WTC11 (cell line): ENCODE results near the gene PRRC2B. TPM values are rescaled to one million over a fixed set of nuclear protein-coding genes. Genes with fewer than 3 reads are reported as not detected.

Source experiments
- ATAC-seq: fragments of 200-7000 bp; cut with Tn5 transposase; 2 replicates; pipeline ENCODE4 v1.10.0; 2021; ENCODE audit warnings: mild to moderate bottlenecking, moderate library complexity
- CTCF ChIA-PET: fragments of 300-600 bp; sonication (Branson Sonifier 250); formaldehyde crosslinking; loops from one replicate; lab custom pipeline; 2021; ENCODE audit warnings: antibody characterized with exemption; lab: Charles Lee
- POLR2A ChIA-PET: fragments of 350-600 bp; sonication (Branson Sonifier 250); formaldehyde crosslinking; loops from one replicate; lab custom pipeline; 2021; ENCODE audit warnings: antibody characterized with exemption; lab: Charles Lee
- DNase-seq: peaks from one replicate; pipeline ENCODE4 v3.0.0; 2021; ENCODE audit warnings: low spot score
- H3K27ac Mint-ChIP-seq: 2 replicates; pipeline ENCODE4 v1.8.0; 2021; ENCODE audit warnings: mixed read lengths
- H3K27me3 Mint-ChIP-seq: 2 replicates; pipeline ENCODE4 v1.8.0; 2021; ENCODE audit warnings: low read depth, mild to moderate bottlenecking, moderate library complexity, mixed read lengths
- H3K36me3 Mint-ChIP-seq: 2 replicates; pipeline ENCODE4 v1.8.0; 2021; ENCODE audit warnings: mixed read lengths
- H3K4me1 Mint-ChIP-seq: 2 replicates; pipeline ENCODE4 v1.8.0; 2022; ENCODE audit warnings: mixed read lengths
- H3K4me3 Mint-ChIP-seq: 2 replicates; pipeline ENCODE4 v1.8.0; 2021; ENCODE audit warnings: mild to moderate bottlenecking, moderate library complexity, mixed read lengths
- H3K9me3 Mint-ChIP-seq: 2 replicates; pipeline ENCODE4 v1.8.0; 2021; ENCODE audit warnings: mixed read lengths
- CDX4 ChIP-seq: fragments of 250-450 bp; sonication (Bioruptor Pico); IDR thresholded peaks from 2 replicates; pipeline ENCODE4 v1.9.0; 2021; ENCODE audit warnings: moderate library complexity, mild to moderate bottlenecking, inconsistent platforms, borderline replicate concordance
- CTCF ChIP-seq: fragments of 200-600 bp; IDR thresholded peaks from 2 replicates; pipeline ENCODE4 v1.8.0; 2022; ENCODE audit warnings: antibody characterized with exemption
- ESRRA ChIP-seq: sonication (generic); formaldehyde crosslinking; IDR thresholded peaks from 2 replicates; pipeline ENCODE4 v1.8.1; 2022; ENCODE audit warnings: mild to moderate bottlenecking, missing genetic modification reagents, borderline replicate concordance
- FOXJ3 ChIP-seq: sonication (generic); formaldehyde crosslinking; IDR thresholded peaks from 2 replicates; pipeline ENCODE4 v1.9.0; 2021; ENCODE audit warnings: missing genetic modification reagents, mild to moderate bottlenecking, borderline replicate concordance
- FOXK1 ChIP-seq: sonication (generic); formaldehyde crosslinking; IDR thresholded peaks from 2 replicates; pipeline ENCODE4 v1.8.0; 2022; ENCODE audit warnings: mild to moderate bottlenecking, moderate library complexity, missing genetic modification reagents
- FOXP1 ChIP-seq: sonication (generic); formaldehyde crosslinking; IDR thresholded peaks from 2 replicates; pipeline ENCODE4 v1.8.0; 2022; ENCODE audit warnings: missing genetic modification reagents, mild to moderate bottlenecking, moderate library complexity, borderline replicate concordance
- GABPB1 ChIP-seq: sonication (generic); formaldehyde crosslinking; IDR thresholded peaks from 2 replicates; pipeline ENCODE4 v1.8.1; 2023; ENCODE audit warnings: mild to moderate bottlenecking, missing genetic modification reagents
- JUN ChIP-seq: sonication (generic); formaldehyde crosslinking; IDR thresholded peaks from 2 replicates; pipeline ENCODE4 v1.8.0; 2023; ENCODE audit warnings: mild to moderate bottlenecking, missing genetic modification reagents
- NR1H2 ChIP-seq: sonication (generic); formaldehyde crosslinking; IDR thresholded peaks from 2 replicates; pipeline ENCODE4 v1.9.0; 2021; ENCODE audit warnings: mild to moderate bottlenecking, moderate library complexity, missing genetic modification reagents
- OVOL2 ChIP-seq: fragments of 250-450 bp; sonication (Bioruptor Pico); IDR thresholded peaks from 2 replicates; pipeline ENCODE4 v1.9.0; 2021; ENCODE audit warnings: mild to moderate bottlenecking, borderline replicate concordance
- SOX15 ChIP-seq: fragments of 250-450 bp; sonication (Bioruptor Pico); IDR thresholded peaks from 2 replicates; pipeline ENCODE4 v1.9.0; 2021; ENCODE audit warnings: mild to moderate bottlenecking
- TEAD1 ChIP-seq: sonication (generic); formaldehyde crosslinking; IDR thresholded peaks from 2 replicates; pipeline ENCODE4 v1.8.0; 2022; ENCODE audit warnings: mild to moderate bottlenecking, missing genetic modification reagents
- TP53 ChIP-seq: sonication (generic); formaldehyde crosslinking; IDR thresholded peaks from 2 replicates; pipeline ENCODE4 v1.8.1; 2023; ENCODE audit warnings: mild to moderate bottlenecking, missing genetic modification reagents
- ZNF232 ChIP-seq: sonication (generic); formaldehyde crosslinking; IDR thresholded peaks from 2 replicates; pipeline ENCODE4 v1.8.0; 2022; ENCODE audit warnings: mild to moderate bottlenecking, missing genetic modification reagents
- ZNF532 ChIP-seq: fragments of 250-450 bp; sonication (Bioruptor Pico); IDR thresholded peaks from 2 replicates; pipeline ENCODE4 v1.9.0; 2021; ENCODE audit warnings: mild to moderate bottlenecking, borderline replicate concordance
- total RNA-seq: library from RNA; stranded (reverse); gene quantifications from 3 replicates; pipeline ENCODE4 v1.2.3, GENCODE V29; 2021
- TF ChIP-seq, protein P1 (sequence below): sonication (generic); formaldehyde crosslinking; IDR thresholded peaks from 2 replicates; pipeline ENCODE4 v1.8.1; 2022; ENCODE audit warnings: low read depth, mild to moderate bottlenecking, moderate library complexity, missing genetic modification reagents, borderline replicate concordance
- TF ChIP-seq, protein P2 (sequence below): sonication (generic); formaldehyde crosslinking; conservative IDR thresholded peaks from 2 replicates; pipeline ENCODE4 v1.8.1; 2022; ENCODE audit warnings: mild to moderate bottlenecking, missing genetic modification reagents
- TF ChIP-seq, protein P3 (sequence below): sonication (generic); formaldehyde crosslinking; conservative IDR thresholded peaks from 2 replicates; pipeline ENCODE4 v1.8.1; 2023; ENCODE audit warnings: mild to moderate bottlenecking, low read depth, missing genetic modification reagents, moderate library complexity

Gene PRRC2B
- total RNA-seq, 1 experiment from 2014 or later = 272 TPM

DNA sequence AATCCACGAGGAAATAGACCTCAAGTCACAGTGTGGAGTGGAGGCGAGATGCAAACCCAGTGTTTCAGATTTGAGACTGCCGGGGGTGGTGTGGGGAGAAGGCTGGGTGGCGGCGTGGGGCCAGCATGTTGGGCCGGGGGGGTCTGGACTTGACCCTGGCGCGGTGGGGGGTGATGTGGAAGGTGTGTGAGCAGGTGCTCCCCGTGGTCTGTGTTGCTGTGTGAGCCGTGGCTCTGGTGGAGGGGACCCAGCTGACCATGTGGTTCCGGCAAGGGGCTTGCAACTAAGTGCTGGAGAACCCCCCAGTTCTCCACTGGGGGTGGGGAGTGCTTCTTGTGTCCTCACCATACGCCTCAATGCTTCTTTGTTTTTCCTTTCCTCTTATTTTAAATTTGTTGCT is 25.8 kb downstream of the PRRC2B start:
- ChIA-PET CTCF (interaction anchor here (1.0 kb wide), 1 partner anchor 52 kb away, joined by 3 read pairs; no protein-coding TSS in a partner anchor), POLR2A (interaction anchor here (0.8 to 1.1 kb wide), 2 partner anchors 17 to 46 kb away, joined by 3 to 10 read pairs; no protein-coding TSS in a partner anchor)

More for the DNA sequence above, 25.8 kb downstream of the PRRC2B start:
- Mint-ChIP-seq H3K27me3 (no peaks in the 10 kb centered on the region), H3K4me3 (0 out of 2 replicates have a peak overlapping the region, but pooled peaks have one; percentile 23), H3K36me3 (peaks cover 13% of the 10 kb centered on the region), H3K27ac (peak overlapping the region; percentile 96), H3K4me1 (peaks cover 79% of the 10 kb centered on the region), H3K9me3 (0 out of 2 replicates have a peak, but pooled peaks cover 4% of the 10 kb centered on the region)
- DNase-seq = no peak
- no peak for ATAC-seq
- no peak for TF ChIP-seq ESRRA (CRISPR knock-in tag)
- TF ChIP-seq SOX15 (CRISPR knock-in tag) = no peak
- TF ChIP-seq JUN (CRISPR knock-in tag) = no peak
- no peak for TF ChIP-seq CDX4 (CRISPR knock-in tag)
- no peak for TF ChIP-seq FOXJ3
- TF ChIP-seq ZNF232 (CRISPR knock-in tag) = no peak
- TF ChIP-seq, protein P1, sequence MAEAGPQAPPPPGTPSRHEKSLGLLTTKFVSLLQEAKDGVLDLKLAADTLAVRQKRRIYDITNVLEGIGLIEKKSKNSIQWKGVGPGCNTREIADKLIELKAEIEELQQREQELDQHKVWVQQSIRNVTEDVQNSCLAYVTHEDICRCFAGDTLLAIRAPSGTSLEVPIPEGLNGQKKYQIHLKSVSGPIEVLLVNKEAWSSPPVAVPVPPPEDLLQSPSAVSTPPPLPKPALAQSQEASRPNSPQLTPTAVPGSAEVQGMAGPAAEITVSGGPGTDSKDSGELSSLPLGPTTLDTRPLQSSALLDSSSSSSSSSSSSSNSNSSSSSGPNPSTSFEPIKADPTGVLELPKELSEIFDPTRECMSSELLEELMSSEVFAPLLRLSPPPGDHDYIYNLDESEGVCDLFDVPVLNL (CRISPR knock-in tag) = no peak
- TF ChIP-seq TEAD1 (CRISPR knock-in tag) = no peak
- TF ChIP-seq NR1H2 (CRISPR knock-in tag) = no peak
- no peak for TF ChIP-seq FOXK1
- no peak for TF ChIP-seq OVOL2 (CRISPR knock-in tag)
- TF ChIP-seq, protein P2, sequence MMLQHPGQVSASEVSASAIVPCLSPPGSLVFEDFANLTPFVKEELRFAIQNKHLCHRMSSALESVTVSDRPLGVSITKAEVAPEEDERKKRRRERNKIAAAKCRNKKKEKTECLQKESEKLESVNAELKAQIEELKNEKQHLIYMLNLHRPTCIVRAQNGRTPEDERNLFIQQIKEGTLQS (CRISPR knock-in tag) = no peak
- TF ChIP-seq, protein P3, sequence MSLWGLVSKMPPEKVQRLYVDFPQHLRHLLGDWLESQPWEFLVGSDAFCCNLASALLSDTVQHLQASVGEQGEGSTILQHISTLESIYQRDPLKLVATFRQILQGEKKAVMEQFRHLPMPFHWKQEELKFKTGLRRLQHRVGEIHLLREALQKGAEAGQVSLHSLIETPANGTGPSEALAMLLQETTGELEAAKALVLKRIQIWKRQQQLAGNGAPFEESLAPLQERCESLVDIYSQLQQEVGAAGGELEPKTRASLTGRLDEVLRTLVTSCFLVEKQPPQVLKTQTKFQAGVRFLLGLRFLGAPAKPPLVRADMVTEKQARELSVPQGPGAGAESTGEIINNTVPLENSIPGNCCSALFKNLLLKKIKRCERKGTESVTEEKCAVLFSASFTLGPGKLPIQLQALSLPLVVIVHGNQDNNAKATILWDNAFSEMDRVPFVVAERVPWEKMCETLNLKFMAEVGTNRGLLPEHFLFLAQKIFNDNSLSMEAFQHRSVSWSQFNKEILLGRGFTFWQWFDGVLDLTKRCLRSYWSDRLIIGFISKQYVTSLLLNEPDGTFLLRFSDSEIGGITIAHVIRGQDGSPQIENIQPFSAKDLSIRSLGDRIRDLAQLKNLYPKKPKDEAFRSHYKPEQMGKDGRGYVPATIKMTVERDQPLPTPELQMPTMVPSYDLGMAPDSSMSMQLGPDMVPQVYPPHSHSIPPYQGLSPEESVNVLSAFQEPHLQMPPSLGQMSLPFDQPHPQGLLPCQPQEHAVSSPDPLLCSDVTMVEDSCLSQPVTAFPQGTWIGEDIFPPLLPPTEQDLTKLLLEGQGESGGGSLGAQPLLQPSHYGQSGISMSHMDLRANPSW = no peak
- no peak for TF ChIP-seq ZNF532 (CRISPR knock-in tag)
- TF ChIP-seq CTCF = no peak
- no peak for TF ChIP-seq GABPB1 (CRISPR knock-in tag)
- TF ChIP-seq TP53 = no peak
- no peak for TF ChIP-seq FOXP1 (CRISPR knock-in tag)
